WI38 (cell line): ENCODE results near the gene TMEM147.

ENCODE experiments used
- H3K4me3 ChIP-seq: 2 replicates; pipeline ENCODE4 v1.5.1; 2011; ENCODE audit warnings: low read depth, mild to moderate bottlenecking, control low read depth, low read length
- TF ChIP-seq, protein P1 (sequence below): IDR thresholded peaks from 2 replicates; pipeline ENCODE4 v1.5.1; 2012; ENCODE audit warnings: low read depth, mild to moderate bottlenecking, control low read depth, low read length

Gene TMEM147, protein sequence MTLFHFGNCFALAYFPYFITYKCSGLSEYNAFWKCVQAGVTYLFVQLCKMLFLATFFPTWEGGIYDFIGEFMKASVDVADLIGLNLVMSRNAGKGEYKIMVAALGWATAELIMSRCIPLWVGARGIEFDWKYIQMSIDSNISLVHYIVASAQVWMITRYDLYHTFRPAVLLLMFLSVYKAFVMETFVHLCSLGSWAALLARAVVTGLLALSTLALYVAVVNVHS

DNA sequence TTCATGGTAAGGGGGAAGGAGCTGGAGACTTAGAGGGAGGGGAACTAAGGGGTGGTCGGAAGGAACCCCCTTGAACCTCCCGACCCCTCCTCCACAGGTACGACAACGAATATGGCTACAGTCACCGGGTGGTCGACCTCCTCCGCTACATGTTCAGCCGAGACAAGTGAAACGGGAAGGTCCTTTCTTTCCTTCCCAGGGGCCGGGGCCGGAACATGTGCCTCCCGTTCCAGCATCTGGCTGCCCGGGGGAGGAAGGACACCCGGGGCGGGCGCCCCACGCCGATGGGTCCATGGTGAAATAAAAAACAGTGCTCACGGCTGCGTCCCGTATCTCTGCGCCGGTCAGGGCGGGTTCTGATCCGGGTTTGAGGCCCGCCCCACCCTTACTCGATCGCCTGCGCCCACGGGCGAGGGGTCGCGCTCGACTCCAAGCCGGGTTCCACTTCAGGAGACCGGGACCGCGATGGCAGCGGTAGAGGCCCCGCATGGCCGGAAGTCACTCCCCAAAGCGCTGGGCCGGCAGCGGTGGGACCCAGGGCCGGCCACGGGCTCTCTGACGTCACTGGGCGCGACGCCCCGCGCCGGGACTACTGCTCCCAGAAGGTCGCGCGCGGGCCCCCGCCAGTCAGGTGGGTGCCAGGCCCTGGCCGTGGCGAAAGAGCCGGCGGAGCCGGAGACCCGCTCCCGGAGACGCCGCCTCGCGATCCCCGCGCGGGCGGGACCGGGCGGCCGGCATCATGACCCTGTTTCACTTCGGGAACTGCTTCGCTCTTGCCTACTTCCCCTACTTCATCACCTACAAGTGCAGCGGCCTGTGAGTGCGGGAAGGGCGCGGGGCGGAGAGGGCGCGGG, at the start of gene TMEM147:
TSS of gene TMEM147 (plus strand) at position 626 of the 854 bp plus-strand sequence. CDS start at position 740, 114 bp downstream.
- peak within 1 kb of the TSS; percentile 87 for H3K4me3 ChIP-seq
- TF ChIP-seq, protein P1, sequence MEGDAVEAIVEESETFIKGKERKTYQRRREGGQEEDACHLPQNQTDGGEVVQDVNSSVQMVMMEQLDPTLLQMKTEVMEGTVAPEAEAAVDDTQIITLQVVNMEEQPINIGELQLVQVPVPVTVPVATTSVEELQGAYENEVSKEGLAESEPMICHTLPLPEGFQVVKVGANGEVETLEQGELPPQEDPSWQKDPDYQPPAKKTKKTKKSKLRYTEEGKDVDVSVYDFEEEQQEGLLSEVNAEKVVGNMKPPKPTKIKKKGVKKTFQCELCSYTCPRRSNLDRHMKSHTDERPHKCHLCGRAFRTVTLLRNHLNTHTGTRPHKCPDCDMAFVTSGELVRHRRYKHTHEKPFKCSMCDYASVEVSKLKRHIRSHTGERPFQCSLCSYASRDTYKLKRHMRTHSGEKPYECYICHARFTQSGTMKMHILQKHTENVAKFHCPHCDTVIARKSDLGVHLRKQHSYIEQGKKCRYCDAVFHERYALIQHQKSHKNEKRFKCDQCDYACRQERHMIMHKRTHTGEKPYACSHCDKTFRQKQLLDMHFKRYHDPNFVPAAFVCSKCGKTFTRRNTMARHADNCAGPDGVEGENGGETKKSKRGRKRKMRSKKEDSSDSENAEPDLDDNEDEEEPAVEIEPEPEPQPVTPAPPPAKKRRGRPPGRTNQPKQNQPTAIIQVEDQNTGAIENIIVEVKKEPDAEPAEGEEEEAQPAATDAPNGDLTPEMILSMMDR, result no peak

DNA sequence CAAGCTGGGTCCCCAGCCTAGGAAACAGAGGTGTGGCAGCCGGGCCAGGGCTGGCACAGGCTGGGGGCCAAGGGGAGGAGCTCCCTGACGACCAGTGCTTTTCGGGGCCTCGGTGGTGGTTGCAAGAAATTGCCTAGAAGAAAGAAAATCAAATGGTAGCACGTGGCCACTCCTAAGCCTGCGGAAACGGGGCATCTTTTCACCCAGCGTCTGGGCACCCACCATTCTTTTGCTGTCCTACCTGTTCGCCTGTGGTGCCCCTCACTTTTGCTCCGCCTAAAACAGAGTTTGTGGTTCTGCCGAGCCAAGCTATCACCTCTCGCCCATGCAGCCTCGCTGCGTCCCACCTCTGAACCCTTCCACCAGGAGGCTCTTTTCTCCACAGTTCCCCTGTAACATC, 48.0 kb upstream of the TMEM147 start:
- H3K4me3 ChIP-seq, result no peak overlapping the region
- TF ChIP-seq, protein P1, result no peak

DNA sequence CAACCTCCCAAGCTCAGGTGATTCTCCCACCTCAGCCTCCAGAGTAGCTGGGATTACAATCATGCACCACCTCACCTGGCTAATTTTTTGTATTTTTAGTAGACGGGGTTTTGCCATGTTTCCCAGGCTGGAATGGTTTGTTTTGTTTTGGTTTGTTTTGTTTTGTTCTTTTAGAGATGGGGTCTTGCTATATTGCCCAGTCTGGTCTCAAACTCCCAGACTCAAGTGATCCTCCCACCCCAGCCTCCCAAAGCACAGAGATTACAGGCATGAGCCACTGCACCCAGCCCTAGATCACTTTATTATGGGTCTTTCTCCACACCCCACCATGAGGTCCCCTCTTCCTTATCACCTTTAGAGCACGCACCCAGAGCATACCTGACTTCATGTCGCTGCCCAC, 47.2 kb upstream of the TMEM147 start:
- H3K4me3 ChIP-seq, result no peak overlapping the region
- TF ChIP-seq, protein P1, result no peak

DNA sequence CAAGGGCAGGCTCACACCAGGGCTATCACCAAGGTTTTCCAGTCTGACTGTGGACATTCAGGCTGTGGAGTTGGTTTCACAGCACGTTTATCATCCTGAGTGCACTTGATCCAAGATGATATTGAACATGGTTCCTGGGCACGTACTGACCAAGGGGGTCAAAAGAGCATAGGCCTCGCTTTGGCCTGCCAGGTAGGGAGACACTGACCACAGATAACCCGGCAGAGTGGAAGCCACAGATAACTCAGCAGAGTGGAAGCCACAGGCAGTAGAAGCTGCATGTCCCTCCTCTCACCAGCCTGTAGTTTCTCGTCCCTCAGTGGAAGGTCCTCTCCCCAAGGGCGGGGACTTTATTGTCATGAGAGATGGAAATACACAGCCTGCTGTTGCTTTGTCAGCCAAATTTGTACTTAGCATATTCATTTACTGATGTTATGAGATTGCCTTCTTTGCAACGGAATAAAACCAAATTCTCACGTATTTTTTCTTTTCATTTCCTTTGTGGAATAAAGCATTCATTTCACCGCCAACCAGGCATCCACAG, 46.4 kb upstream of the TMEM147 start:
- no peak overlapping the region for H3K4me3 ChIP-seq
- TF ChIP-seq, protein P1, result no peak

DNA sequence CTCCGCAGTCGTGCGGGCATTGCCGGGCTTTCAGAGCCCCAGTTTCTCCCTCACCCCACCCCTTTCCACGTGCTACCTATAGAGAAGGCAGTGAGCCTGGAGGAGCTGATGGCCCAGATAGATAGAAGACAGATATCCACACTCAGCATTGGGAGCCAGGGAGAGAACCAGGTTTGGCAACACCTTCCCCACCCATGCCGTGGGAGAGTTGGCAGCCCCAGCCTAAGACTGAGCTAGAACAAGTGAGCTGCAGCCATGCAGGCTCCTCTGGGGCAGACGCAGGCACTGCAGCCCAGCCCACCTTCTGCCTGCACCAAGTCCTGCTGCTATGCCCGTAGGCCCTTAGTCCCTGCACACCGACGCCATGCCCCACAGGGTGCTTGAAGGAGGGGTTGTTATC, 44.8 kb upstream of the TMEM147 start:
- TF ChIP-seq, protein P1, result no peak
- no peak overlapping the region for H3K4me3 ChIP-seq

DNA sequence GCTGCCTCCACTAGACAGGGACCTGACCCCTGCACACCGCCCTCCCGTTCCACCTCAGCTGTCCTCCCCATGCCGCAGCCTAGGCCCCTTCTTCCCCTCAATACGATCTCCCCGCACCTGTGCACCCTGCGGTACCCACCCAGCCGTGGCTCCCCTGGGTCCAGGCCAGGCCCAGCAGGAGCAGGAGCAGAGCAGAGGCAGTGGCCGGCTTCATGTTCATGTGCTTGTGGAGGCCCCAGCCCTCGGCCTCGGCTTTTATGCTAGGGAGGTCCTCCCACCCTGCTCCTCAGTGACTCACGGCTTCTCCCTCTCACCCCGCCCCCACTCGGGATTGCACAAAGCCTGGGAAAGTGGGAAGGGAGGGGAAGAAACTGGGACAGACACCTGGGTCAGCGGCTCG, 43.7 kb upstream of the TMEM147 start:
- H3K4me3 ChIP-seq, result no peak overlapping the region
- TF ChIP-seq, protein P1, result no peak

DNA sequence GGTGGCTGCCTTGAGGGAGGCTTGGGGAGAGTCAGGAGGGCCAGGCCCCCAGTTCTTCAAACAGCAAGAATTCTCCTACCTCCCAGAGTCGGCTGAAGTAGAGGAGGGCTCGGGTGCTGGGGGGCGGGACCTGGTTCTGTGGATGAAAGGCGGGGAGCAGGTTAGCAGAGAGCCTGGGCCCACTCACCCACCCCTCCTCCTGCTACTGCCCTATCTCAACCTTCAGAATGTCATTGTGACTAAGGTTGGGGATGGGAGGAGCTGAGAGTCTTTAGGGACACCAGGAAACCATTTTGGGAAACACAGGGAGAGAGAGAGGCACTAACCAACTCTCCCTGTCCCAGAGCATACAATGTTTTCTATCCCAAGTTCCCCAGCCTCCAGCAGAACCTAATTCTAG, 42.7 kb upstream of the TMEM147 start:
- no peak overlapping the region for H3K4me3 ChIP-seq
- TF ChIP-seq, protein P1, result no peak
